Gastroesophageal sphincter (tissue), 3 donors: Measurements from ENCODE around the gene EXOC2.

Experiments
- EP300 ChIP-seq: sonication (generic); formaldehyde crosslinking; IDR thresholded peaks from one replicate; pipeline ENCODE4 v1.6.1; 2017; ENCODE audit warnings: antibody characterized with exemption, mild to moderate bottlenecking
- POLR2A ChIP-seq, 2 donors: fragments of 450-650 bp; IDR thresholded peaks; one replicate each; pipeline ENCODE4 v1.6.1; 2017; ENCODE audit warnings: antibody characterized with exemption in 2 of 2, mild to moderate bottlenecking in 2 of 2, moderate library complexity in 1 of 2
- TF ChIP-seq, protein P1 (sequence below), 4 experiments: fragments of 200-600 bp in 2 of 4; fragments of 450-650 bp in 2 of 4; sonication (generic) in 1 of 4; IDR thresholded peaks; one replicate each; pipeline ENCODE4 v1.5.1; 2017 to 2019; ENCODE audit warnings: antibody characterized with exemption in 4 of 4, mild to moderate bottlenecking in 2 of 4, moderate library complexity in 2 of 4

DNA sequence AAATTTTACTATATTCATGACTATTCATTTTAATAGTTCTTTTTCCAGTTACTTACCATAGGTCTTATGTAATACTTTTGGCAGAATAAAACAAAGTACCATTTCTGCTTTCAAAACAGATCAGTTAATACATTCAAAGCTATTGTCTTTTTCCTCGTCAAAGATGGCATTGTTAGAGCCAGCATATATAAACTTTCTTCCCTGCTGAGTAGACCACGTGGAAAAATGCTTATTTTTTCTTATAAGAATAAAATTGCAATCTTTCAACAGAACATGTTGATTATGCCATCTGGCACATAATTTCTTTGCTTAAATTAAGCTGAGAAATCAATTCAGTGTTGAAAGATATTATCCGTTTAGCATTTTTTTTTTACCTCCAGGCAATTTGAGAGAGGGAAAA lies 34.9 kb upstream of the EXOC2 start:
- TF ChIP-seq, protein P1, sequence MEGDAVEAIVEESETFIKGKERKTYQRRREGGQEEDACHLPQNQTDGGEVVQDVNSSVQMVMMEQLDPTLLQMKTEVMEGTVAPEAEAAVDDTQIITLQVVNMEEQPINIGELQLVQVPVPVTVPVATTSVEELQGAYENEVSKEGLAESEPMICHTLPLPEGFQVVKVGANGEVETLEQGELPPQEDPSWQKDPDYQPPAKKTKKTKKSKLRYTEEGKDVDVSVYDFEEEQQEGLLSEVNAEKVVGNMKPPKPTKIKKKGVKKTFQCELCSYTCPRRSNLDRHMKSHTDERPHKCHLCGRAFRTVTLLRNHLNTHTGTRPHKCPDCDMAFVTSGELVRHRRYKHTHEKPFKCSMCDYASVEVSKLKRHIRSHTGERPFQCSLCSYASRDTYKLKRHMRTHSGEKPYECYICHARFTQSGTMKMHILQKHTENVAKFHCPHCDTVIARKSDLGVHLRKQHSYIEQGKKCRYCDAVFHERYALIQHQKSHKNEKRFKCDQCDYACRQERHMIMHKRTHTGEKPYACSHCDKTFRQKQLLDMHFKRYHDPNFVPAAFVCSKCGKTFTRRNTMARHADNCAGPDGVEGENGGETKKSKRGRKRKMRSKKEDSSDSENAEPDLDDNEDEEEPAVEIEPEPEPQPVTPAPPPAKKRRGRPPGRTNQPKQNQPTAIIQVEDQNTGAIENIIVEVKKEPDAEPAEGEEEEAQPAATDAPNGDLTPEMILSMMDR (IDR thresholded peaks at IDR 0.05) = no peak
- TF ChIP-seq POLR2A (IDR thresholded peaks at IDR 0.05) = no peak
- TF ChIP-seq EP300 = no peak
